ENCODE results near the gene TSSC4.
A peak's percentile ranks its signal among the peaks of the same experiment; 100 is the strongest.

The TSSC4 gene

DNA sequence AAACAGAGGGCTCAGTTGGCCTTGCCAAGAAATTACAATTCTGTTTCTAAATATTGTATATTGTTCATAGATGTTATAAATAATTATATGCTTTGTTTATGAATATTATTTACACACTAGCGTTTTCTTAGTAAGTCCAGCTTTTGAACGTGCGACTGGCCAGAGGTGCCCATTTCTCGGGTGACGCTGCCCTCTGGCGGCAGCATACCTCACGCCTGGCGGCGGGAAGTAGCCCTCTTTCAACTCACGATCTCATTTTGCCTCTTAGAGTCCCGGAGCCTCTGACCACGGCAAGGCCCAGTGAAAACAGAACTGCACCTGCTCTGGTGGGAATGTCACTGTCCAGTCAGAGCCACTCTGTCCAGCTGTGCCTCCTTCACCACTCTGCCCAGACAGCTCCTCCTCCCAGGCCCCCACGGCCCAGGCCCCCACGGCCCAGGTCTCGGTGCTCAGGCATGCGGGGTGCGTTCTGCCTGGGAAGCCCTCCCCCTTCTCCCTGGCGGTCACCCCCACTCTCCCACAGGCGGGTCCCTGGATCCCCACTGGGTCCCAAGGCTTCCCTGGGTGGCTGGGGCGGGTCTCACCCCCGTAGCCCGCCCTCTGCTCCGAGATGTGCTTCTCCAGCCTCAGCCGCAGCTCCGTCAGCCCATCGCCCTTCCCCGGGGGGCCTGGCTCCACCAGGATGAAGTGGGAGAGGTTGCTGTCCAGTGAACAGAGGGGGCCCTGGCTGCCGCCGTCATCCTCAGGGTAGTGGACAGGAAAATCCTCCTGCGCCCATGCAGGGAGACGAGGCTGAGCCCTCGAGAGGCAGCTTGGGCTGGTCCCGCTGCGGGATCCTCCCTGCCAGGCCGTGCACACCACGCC is 19.3 kb downstream of the TSSC4 start:
- DNase-seq: peak; percentile 86

- peak; percentile 94 for DNase-seq
Observed at GRCh38 chr11:2420502-2421225, 20.1 kb downstream of the TSSC4 start.

DNA sequence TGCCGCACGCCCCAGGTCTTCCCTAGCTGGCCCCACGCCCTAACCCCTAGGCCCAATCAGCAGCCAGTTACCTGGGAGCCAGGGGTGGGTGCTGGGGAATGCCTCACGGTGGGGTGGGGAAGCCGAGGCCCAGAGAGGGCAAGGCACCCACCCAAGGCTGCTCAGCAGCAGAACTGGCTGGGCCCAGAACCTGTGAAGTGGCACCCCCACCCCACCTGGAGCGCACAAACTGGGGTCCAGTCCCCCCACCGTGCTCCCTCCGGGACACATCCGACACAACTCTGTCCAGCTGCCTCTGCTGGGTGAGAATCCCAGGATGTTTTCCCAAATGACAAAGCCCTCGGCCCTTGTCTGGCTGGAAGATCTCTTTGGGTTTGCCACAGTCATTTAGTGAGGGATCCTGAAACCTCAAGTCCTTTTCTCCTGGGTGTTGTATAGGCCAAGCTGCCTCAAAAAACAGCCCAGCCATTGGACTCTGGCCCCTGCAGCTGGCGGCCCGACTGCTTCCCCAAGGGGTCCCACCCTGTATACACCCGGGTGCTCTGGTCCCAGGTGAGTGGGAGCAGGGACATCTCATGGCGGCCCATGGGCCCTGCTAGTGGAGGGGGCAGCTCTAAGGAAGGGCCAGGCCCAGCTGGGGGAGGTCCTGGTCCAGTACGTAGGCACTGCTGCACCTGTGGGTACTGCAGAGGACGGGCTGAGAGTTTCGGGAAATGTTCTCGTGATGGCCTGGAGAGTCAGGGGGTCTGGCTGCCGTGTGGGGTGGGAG is 20.9 kb downstream of the TSSC4 start:
- no peak for DNase-seq

DNA sequence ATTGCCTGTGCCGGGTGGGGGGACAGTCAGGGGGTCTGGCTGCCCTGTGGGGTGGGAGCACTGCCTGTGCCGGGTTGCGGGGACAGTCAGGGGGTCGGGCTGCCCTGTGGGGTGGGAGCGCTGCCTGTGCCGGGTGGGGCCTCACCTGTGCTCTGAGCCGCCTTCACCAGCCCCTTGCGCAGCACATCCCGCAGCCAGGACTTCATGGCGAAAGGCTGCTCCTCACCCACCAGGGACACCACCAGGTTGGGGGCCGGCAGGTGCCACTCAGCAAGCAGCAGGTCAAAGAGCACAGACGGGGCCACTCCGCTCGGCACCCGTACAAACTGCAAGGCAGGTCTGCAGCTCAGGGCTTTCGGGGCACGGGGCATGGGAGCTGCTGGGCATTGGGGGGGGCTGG is 21.4 kb downstream of the TSSC4 start:
- no peak for DNase-seq

- no peak for DNase-seq
Observed at GRCh38 chr11:2422461-2423156, 22.1 kb downstream of the TSSC4 start.

DNA sequence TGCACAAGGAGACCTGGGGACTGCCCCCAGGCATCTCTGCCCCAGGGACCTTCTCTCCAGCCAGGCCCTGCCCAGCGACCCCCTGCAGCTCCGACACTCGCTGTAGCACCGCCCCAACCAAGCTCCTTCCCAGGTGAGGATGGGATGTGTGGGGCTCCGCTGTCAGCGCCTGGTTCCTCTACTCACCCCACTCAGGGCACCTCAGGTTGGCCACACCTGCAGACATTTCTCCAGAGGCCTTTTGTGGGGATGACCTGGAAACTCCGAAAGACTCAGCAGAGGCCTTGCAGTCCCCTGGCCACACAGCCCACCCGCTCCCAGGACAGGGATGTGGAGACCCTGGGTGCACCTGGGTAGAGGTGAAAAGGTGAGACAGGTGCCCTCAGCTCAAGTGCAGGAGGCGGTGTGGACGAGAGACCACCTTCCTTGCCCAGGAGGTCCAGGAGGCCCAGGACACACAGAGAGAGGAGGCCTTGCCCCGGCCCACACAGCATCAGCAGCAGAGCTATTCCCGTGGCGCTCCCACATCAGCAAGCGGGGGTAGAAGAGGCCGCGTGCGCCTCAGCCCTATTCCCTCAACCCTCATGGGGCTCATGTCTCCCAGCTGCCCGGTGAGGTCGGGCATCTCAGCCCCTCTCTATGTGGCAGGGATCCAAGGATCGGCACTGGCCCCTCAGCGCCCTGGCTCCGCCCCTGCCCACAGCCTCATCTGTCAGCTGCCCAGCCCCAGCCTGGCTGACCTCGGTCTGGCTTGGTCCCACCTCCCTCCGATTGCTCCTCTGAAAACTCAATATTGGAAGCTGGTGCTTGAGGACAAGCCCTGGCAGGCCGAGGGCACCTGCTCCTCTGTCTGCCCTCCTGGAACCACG is 22.8 kb downstream of the TSSC4 start:
- no peak for DNase-seq

- DNase-seq: no peak
Observed at GRCh38 chr11:2424811-2425495, 24.4 kb downstream of the TSSC4 start.

DNA sequence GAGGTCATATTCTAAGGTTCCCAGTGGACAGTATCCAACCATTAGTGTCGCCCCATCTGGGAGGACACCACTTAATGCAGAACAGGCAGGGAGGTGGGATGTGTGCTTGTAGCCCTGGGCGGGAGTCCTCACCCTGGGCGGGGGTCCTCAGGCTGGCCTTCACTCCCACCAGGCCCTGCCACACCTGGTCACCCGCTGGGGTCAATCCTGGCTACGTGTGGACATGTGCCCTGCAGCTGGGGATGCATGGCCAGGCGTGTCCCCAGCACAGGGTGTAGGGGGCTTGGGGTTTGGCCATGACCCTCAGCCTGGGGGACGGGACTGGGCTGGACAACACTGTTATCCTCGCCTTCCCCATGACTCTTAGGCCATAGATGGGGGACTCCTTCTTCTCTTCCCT is 25.0 kb downstream of the TSSC4 start:
- DNase-seq: no peak

GRCh38 chr11:2426221-2426620 is 25.7 kb downstream of the TSSC4 start:
- no peak for DNase-seq

- DNase-seq: no peak
Observed at GRCh38 chr11:2426826-2427521, 26.4 kb downstream of the TSSC4 start.

- DNase-seq: no peak
Observed at GRCh38 chr11:2427721-2428321, 27.3 kb downstream of the TSSC4 start.

DNA sequence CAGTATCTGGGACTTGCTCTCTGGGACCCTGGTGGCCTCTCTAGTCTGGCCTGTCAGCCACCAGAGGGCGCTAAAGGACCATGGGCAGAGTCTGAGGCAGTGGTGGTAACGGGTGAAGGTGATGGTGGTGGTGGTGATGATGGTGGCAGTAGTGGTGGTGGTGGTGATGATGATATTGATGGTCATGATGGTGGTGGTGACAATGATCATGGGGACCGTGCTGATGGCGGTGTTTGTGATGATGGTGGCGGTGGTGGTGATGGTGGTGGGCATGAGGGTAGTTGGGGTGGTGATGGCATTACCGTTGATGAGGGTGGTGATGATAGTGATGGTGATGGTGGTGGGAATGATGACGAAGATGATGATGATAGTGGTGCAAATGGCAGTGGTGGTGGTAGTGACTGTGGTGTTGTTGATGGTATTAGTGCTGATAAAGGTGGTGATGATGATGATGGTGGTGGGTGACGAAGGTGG is 27.8 kb downstream of the TSSC4 start:
- peak; percentile 71 for DNase-seq

GRCh38 chr11:2431395-2431794 is 30.8 kb downstream of the TSSC4 start:
- no peak for DNase-seq

GRCh38 chr11:2432171-2432621 is 31.6 kb downstream of the TSSC4 start:
- DNase-seq: no peak

GRCh38 chr11:2432628-2433071 is 32.1 kb downstream of the TSSC4 start:
- no peak for DNase-seq

- DNase-seq: no peak
Observed at GRCh38 chr11:2433106-2433925, 32.8 kb downstream of the TSSC4 start.

- no peak for DNase-seq
Observed at GRCh38 chr11:2434008-2434407, 33.5 kb downstream of the TSSC4 start.

DNA sequence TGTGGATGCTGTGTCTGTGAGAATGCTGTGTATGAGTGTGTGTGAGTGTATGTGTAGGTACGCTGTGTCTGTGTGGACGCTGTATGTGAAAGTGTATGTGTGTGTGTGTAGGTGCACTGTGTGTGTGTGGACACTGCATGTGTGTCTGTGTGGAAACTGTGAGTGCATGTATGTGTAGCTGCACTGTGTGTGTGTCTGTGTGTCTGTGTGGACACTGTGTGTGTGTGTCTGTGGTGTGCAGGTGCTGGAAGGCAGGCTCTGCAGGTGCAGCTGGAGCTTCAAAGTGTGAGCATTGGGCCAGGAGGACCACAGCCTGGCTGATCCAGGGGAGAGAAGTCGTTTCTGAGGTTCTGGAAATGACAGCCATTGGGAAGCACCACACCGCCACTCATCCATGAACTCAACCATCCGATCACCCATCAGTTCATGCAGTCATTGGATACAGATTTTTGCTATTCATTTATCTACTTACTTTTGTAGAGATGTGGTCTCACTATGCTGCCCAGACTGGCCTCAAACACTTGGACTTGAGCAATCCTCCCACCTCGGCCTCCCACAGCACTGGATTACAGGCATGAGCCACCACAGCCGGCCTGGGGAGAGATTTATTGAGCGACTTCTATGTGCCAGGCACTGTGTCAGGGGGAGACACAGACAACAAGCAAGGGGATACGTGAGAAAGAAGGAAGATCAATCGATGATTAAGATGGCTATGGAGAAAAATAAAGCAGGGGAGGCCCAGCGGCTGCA is 34.1 kb downstream of the TSSC4 start:
- no peak for DNase-seq
